Measurements from ENCODE around the gene SFRP2. TPM values are rescaled to one million over a fixed set of nuclear protein-coding genes. Genes with fewer than 3 reads are reported as not detected.
A peak's percentile ranks its signal among the peaks of the same experiment; 100 is the strongest.

Gene SFRP2, protein sequence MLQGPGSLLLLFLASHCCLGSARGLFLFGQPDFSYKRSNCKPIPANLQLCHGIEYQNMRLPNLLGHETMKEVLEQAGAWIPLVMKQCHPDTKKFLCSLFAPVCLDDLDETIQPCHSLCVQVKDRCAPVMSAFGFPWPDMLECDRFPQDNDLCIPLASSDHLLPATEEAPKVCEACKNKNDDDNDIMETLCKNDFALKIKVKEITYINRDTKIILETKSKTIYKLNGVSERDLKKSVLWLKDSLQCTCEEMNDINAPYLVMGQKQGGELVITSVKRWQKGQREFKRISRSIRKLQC
- 1 to 10 TPM; 1.4 to 1.5 TPM for total RNA-seq

DNA sequence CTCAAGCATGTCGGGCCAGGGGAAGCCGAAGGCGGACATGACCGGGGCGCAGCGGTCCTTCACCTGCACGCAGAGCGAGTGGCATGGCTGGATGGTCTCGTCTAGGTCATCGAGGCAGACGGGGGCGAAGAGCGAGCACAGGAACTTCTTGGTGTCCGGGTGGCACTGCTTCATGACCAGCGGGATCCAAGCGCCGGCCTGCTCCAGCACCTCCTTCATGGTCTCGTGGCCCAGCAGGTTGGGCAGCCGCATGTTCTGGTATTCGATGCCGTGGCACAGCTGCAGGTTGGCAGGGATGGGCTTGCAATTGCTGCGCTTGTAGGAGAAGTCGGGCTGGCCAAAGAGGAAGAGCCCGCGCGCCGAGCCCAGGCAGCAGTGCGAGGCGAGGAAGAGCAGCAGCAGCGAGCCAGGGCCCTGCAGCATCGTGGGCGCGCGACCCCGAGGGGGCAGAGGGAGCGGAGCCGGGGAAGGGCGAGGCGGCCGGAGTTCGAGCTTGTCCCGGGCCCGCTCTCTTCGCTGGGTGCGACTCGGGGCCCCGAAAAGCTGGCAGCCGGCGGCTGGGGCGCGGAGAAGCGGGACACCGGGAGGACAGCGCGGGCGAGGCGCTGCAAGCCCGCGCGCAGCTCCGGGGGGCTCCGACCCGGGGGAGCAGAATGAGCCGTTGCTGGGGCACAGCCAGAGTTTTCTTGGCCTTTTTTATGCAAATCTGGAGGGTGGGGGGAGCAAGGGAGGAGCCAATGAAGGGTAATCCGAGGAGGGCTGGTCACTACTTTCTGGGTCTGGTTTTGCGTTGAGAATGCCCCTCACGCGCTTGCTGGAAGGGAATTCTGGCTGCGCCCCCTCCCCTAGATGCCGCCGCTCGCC lies at the start of gene SFRP2:
SFRP2 (minus strand) TSS at position 671 of the 864 bp plus-strand sequence; CDS start at position 423, 248 bp downstream.
- Histone ChIP-seq H3K4me1 (peaks cover 0 to 45% of the 10 kb centered on the region in 2 donors), H3K36me3 (no peaks in the 10 kb centered on the region), H3K27ac (no peak within 1 kb of the TSS), H3K4me3 (peak within 1 kb of the TSS; percentile 11 to 40), H3K27me3 (peaks cover 10 to 28% of the 10 kb centered on the region in 2 donors), H3K9me3 (no peaks in the 10 kb centered on the region)
- DNase-seq (ENCODE audit: low spot score): no peak
- TF ChIP-seq CTCF (IDR thresholded peaks at IDR 0.05): no peak

- H3K27ac ChIP-seq: no peak overlapping the region
- no peak for TF ChIP-seq CTCF (IDR thresholded peaks at IDR 0.05)
- no peaks in the 10 kb centered on the region for H3K36me3 ChIP-seq
Observed at GRCh38 chr4:153838564-153838963, 49.7 kb upstream of the SFRP2 start.

GRCh38 chr4:153834901-153835300 lies 46.0 kb upstream of the SFRP2 start:
- no peak for TF ChIP-seq CTCF (IDR thresholded peaks at IDR 0.05)
- Histone ChIP-seq H3K9me3 (no peaks in the 10 kb centered on the region), H3K4me1 (no peaks in the 10 kb centered on the region), H3K27ac (no peak overlapping the region), H3K36me3 (no peaks in the 10 kb centered on the region), H3K27me3 (no peaks in the 10 kb centered on the region), H3K4me3 (no peak overlapping the region)
- no peak for DNase-seq (ENCODE audit: low spot score)

More at GRCh38 chr4:153838564-153838963, 49.7 kb upstream of the SFRP2 start:
- H3K27me3 ChIP-seq: no peaks in the 10 kb centered on the region
- no peaks in the 10 kb centered on the region for H3K9me3 ChIP-seq
- no peak overlapping the region for H3K4me3 ChIP-seq
- no peaks in the 10 kb centered on the region for H3K4me1 ChIP-seq
- no peak for DNase-seq (ENCODE audit: low spot score)

GRCh38 chr4:153832720-153833287 lies 43.9 kb upstream of the SFRP2 start:
- no peak overlapping the region for H3K27ac ChIP-seq
- no peak for TF ChIP-seq CTCF (IDR thresholded peaks at IDR 0.05)
- DNase-seq (ENCODE audit: low spot score): no peak

GRCh38 chr4:153832054-153832453 lies 43.2 kb upstream of the SFRP2 start:
- H3K4me1 ChIP-seq: no peaks in the 10 kb centered on the region

More at GRCh38 chr4:153832720-153833287, 43.9 kb upstream of the SFRP2 start:
- H3K9me3 ChIP-seq: no peaks in the 10 kb centered on the region
- H3K27me3 ChIP-seq: no peaks in the 10 kb centered on the region
- H3K4me1 ChIP-seq: no peaks in the 10 kb centered on the region
- no peak overlapping the region for H3K4me3 ChIP-seq
- H3K36me3 ChIP-seq: no peaks in the 10 kb centered on the region

More at GRCh38 chr4:153832054-153832453, 43.2 kb upstream of the SFRP2 start:
- H3K36me3 ChIP-seq: no peaks in the 10 kb centered on the region
- H3K9me3 ChIP-seq: no peaks in the 10 kb centered on the region
- no peak for DNase-seq (ENCODE audit: low spot score)
- no peak overlapping the region for H3K27ac ChIP-seq
- no peak overlapping the region for H3K4me3 ChIP-seq
- no peaks in the 10 kb centered on the region for H3K27me3 ChIP-seq
- no peak for TF ChIP-seq CTCF (IDR thresholded peaks at IDR 0.05)
